Measurements from ENCODE around the gene EP300. TPM values are rescaled to one million over a fixed set of nuclear protein-coding genes. Genes with fewer than 3 reads are reported as not detected.
A peak's percentile ranks its signal among the peaks of the same experiment; 100 is the strongest.

Gene EP300
- total and polyA plus RNA-seq, 2 of the 8 experiments (the other 6 are each of a cell fraction or from before 2014, with no cell fraction given) = 39.5 to 109 TPM

DNA sequence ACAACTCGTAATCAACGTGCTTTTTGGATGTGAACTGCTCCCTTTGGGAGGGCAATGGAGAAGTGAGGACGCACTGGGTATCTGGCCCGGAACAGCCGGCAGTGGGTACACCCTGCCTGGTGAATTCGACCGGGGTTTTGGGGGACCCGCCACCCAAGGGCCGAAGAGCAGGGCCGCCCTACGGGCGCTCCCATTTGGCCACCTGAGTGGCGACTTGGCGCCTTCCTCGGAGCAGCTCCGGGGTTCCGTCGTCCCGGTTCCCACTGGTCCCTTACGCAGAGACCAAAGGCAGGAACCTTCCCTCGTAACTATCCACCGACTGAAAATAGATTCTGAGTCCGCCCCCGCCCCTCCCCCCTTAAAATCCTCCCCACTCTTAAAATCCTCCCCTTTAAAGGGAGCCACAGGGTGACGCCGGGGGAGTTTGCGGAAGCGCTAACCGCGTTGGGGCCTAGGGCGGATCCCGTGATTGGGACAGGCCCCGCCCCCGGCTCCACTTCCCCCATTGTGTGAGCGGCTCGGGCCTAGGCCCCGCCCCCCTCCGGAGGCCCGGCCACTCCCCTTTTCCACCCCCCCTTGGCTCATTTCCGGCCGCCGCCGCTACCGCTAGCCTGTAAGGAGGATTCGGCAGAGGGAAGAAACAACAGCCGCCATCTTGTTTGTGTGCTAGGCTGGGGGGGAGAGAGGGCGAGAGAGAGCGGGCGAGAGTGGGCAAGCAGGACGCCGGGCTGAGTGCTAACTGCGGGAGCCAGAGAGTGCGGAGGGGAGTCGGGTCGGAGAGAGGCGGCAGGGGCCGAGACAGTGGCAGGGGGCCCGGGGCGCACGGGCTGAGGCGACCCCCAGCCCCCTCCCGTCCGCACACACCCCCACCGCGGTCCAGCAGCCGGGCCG is 1.0 kb upstream of the EP300 start (continued):
- TF ChIP-seq, protein P1, sequence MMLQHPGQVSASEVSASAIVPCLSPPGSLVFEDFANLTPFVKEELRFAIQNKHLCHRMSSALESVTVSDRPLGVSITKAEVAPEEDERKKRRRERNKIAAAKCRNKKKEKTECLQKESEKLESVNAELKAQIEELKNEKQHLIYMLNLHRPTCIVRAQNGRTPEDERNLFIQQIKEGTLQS (IDR thresholded peaks at IDR 0.05; ENCODE audit: insufficient read depth, low read depth, low read length) = no peak
- no peak for TF ChIP-seq SP2 (IDR thresholded peaks at IDR 0.05; ENCODE audit: low read length)
- no peak for TF ChIP-seq TCF12 (IDR thresholded peaks at IDR 0.05; ENCODE audit: low read depth, low read length)
- TF ChIP-seq SUZ12 (IDR thresholded peaks at IDR 0.05; ENCODE audit: low read length) = no peak
- no peak for TF ChIP-seq GABPA (IDR thresholded peaks at IDR 0.05; ENCODE audit: borderline replicate concordance, insufficient read depth, low read length)
- no peak for TF ChIP-seq FOSL1 (IDR thresholded peaks at IDR 0.05; ENCODE audit: insufficient read depth, low read depth, low read length)
- TF ChIP-seq ASH2L (IDR thresholded peaks at IDR 0.05; ENCODE audit: low read length) = no peak
- no peak; the same call in 1 of the 2 replicates for TF ChIP-seq JUND (IDR thresholded peaks at IDR 0.05; ENCODE audit: low read length)
- TF ChIP-seq POU5F1 (IDR thresholded peaks at IDR 0.05; ENCODE audit: low read depth, low read length) = no peak
- no peak for TF ChIP-seq SIX5 (IDR thresholded peaks at IDR 0.05; ENCODE audit: low read depth, low read length)
- peak; percentile 77 for TF ChIP-seq PHF8 (conservative IDR thresholded peaks at IDR 0.05; ENCODE audit: low read depth, low read length)
- no peak for TF ChIP-seq HDAC2 (IDR thresholded peaks at IDR 0.05; ENCODE audit: borderline replicate concordance in 1 of 2, low read depth in 2 of 2, low read length in 2 of 2)
- TF ChIP-seq CEBPB (IDR thresholded peaks at IDR 0.05; ENCODE audit: low read depth, low read length) = no peak
- 0 out of 2 replicates have a peak, but pooled peaks have one; percentile 34 for TF ChIP-seq SP4 (IDR thresholded peaks at IDR 0.05; ENCODE audit: low read length)
- no peak for TF ChIP-seq MAFK (IDR thresholded peaks at IDR 0.05; ENCODE audit: low read depth, low read length)
- no peak for TF ChIP-seq E2F6 (IDR thresholded peaks at IDR 0.05)
- TF ChIP-seq TBP (IDR thresholded peaks at IDR 0.05; ENCODE audit: low read depth, low read length) = peak; percentile 84
- TF ChIP-seq BCL11A (IDR thresholded peaks at IDR 0.05; ENCODE audit: low read depth in 2 of 2, low read length in 2 of 2) = no peak
- TF ChIP-seq CBX5 (IDR thresholded peaks at IDR 0.05; ENCODE audit: low read depth, low read length) = no peak
- no peak; the same call in 1 of the 2 replicates for TF ChIP-seq CHD1 (IDR thresholded peaks at IDR 0.05; ENCODE audit: low read depth, low read length)
- peak; percentile 90 for TF ChIP-seq POLR2AphosphoS5 (IDR thresholded peaks at IDR 0.05; ENCODE audit: low read depth, low read length)
- no peak for TF ChIP-seq RBBP5 (IDR thresholded peaks at IDR 0.05; ENCODE audit: borderline replicate concordance, low read depth, low read length)
- 0 out of 3 replicates have a peak, but pooled peaks of 1 of the 2 experiments have one; percentile 22 for TF ChIP-seq EP300 (IDR thresholded peaks at IDR 0.05; ENCODE audit: borderline replicate concordance in 1 of 2, low read depth in 2 of 2, low read length in 2 of 2)
